ENCODE data around the gene LRTM2. TPM values are rescaled to one million over a fixed set of nuclear protein-coding genes. Genes with fewer than 3 reads are reported as not detected.
A peak's percentile ranks its signal among the peaks of the same experiment; 100 is the strongest.

The LRTM2 gene
- total and polyA plus RNA-seq, 9 of the 15 experiments (the other 6 are each of a cell fraction or from before 2014, with no cell fraction given): 0.09 TPM; not detected in 8

DNA sequence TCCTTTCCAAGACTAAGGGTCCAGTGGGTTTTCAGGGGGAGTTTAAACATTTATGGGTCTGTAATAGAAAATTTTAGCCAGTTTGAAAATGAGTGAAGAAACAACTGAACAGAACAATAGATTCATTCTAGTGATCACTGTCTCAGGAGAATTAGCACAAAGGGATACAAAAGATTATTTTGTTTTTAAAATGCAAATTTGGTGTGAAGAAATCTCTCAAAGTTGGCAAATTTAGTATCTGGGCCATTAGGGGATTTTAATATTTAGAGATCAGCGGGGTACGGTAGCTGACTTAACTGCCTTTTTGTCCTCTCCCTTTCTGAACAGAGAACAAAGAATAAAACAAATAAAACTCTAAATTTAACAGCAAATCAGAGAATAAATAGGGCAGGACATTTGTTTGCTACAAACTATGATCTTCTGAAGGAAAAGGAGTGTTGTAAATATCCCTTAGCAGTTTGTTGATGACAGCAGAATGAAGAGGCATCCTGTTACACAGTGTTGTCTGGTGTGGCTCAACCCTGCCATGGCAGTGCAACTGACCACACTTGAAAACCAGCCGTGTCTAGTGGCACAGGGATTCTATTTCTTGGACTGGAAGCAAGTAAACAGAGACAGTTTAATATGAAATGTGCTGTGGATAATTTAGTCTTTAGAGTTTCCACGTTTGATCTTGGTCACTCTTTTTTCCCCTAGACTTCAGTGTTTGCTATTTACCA lies 46.3 kb upstream of the LRTM2 start (continued):
- TF ChIP-seq, protein P1, sequence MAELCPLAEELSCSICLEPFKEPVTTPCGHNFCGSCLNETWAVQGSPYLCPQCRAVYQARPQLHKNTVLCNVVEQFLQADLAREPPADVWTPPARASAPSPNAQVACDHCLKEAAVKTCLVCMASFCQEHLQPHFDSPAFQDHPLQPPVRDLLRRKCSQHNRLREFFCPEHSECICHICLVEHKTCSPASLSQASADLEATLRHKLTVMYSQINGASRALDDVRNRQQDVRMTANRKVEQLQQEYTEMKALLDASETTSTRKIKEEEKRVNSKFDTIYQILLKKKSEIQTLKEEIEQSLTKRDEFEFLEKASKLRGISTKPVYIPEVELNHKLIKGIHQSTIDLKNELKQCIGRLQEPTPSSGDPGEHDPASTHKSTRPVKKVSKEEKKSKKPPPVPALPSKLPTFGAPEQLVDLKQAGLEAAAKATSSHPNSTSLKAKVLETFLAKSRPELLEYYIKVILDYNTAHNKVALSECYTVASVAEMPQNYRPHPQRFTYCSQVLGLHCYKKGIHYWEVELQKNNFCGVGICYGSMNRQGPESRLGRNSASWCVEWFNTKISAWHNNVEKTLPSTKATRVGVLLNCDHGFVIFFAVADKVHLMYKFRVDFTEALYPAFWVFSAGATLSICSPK (IDR thresholded peaks at IDR 0.05; ENCODE audit: borderline replicate concordance): no peak
- TF ChIP-seq SAP30 (IDR thresholded peaks at IDR 0.05; ENCODE audit: borderline replicate concordance, insufficient read depth, low read depth, low read length, poor library complexity, severe bottlenecking): no peak
- TF ChIP-seq RBM34 (IDR thresholded peaks at IDR 0.05; ENCODE audit: borderline replicate concordance, insufficient read depth, low read length): no peak

- intact Hi-C loops (cut with micrococcal nuclease) (no loop called here), in situ Hi-C loops (cut with MboI) (no loop called here)
- WGBS (ENCODE audit: insufficient coverage, low coverage, missing lambda C conversion rate): 83% methylated on average over 1 of the region's 4 CpGs
- Histone ChIP-seq H4K20me1 (replicated peaks; ENCODE audit: control insufficient read depth, insufficient read depth, low read length) (peaks cover 4% of the 10 kb centered on the region), H3K9me3 (replicated peaks; ENCODE audit: control insufficient read depth, insufficient read depth, low read depth, low read length) (no peaks in the 10 kb centered on the region), H3K36me3 (ENCODE audit: control insufficient read depth, insufficient read depth, low read length) (peaks cover 79% of the 10 kb centered on the region), H3K79me2 (ENCODE audit: control insufficient read depth, insufficient read depth, low read length) (peaks cover 39% of the 10 kb centered on the region), H2AFZ (ENCODE audit: low read depth, low read length) (no peak overlapping the region), H3K4me2 (ENCODE audit: insufficient read depth, low read length) (no peak overlapping the region), H3K9me1 (ENCODE audit: control insufficient read depth, insufficient read depth, low read length) (no peaks in the 10 kb centered on the region), H3K27me3 (ENCODE audit: control insufficient read depth in 2 of 2, insufficient read depth in 2 of 2, low read length in 2 of 2) (no peaks in the 10 kb centered on the region), H3K27ac (ENCODE audit: extremely low read depth, low read depth, low read length) (no peak overlapping the region), H3K9ac (ENCODE audit: insufficient read depth in 1 of 2, low read depth in 2 of 2, low read length in 2 of 2) (no peak overlapping the region), H3K4me1 (replicated peaks in 1 of 2; ENCODE audit: control insufficient read depth in 2 of 2, insufficient read depth in 2 of 2, low read length in 2 of 2) (no peaks in the 10 kb centered on the region; a peak in 2 of 5 replicates), H3K4me3 (no peak overlapping the region)
- ATAC-seq (no peak), FAIRE-seq (peak; percentile 6), DNase-seq (ENCODE audit: extremely low read depth in 1 of 4, low spot score in 3 of 4) (no peak)
- TF ChIP-seq, protein P2, sequence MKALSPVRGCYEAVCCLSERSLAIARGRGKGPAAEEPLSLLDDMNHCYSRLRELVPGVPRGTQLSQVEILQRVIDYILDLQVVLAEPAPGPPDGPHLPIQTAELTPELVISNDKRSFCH (CRISPR knock-in tag; IDR thresholded peaks at IDR 0.05): no peak
- TF ChIP-seq, protein P2 (tag; IDR thresholded peaks at IDR 0.05): no peak
- TF ChIP-seq, protein P3, sequence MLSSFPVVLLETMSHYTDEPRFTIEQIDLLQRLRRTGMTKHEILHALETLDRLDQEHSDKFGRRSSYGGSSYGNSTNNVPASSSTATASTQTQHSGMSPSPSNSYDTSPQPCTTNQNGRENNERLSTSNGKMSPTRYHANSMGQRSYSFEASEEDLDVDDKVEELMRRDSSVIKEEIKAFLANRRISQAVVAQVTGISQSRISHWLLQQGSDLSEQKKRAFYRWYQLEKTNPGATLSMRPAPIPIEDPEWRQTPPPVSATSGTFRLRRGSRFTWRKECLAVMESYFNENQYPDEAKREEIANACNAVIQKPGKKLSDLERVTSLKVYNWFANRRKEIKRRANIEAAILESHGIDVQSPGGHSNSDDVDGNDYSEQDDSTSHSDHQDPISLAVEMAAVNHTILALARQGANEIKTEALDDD (IDR thresholded peaks at IDR 0.05): peak; percentile 69; the same call in 1 of the 2 replicates
- TF ChIP-seq ELF4 (CRISPR knock-in tag; IDR thresholded peaks at IDR 0.05) (no peak), NFYB (IDR thresholded peaks at IDR 0.05; ENCODE audit: extremely low read depth, insufficient read length) (no peak), FOSL1 (tag; conservative IDR thresholded peaks at IDR 0.05) (peak; percentile 45; the same call in 1 of the 2 replicates)
- no TSS peak for BruUV-seq (replicated peaks)
- POLR2A ChIA-PET: no interaction called here
- CTCF ChIA-PET (ENCODE audit: low intra/inter-chr PET ratio): no interaction called here
Observed at GRCh38 chr12:1776170-1776921, 44.0 kb upstream of the LRTM2 start.

Measured in K562 (cell line).